Left ventricle myocardium inferior (tissue), 1 donor: ENCODE measurements around the gene UBFD1. TPM values are rescaled to one million over a fixed set of nuclear protein-coding genes. Genes with fewer than 3 reads are reported as not detected.

Experiments used
- DNase-seq: peaks from one replicate; pipeline ENCODE4 v3.0.0-alpha.2; 2020
- H3K27ac ChIP-seq: fragments of 200-600 bp; replicated peaks from 2 replicates; pipeline ENCODE4 v1.8.0; 2021
- H3K27me3 ChIP-seq: fragments of 200-600 bp; 2 replicates; pipeline ENCODE4 v1.8.0; 2021; ENCODE audit warnings: low read depth
- H3K36me3 ChIP-seq: fragments of 200-600 bp; 2 replicates; pipeline ENCODE4 v1.8.0; 2021
- H3K4me1 ChIP-seq: fragments of 200-600 bp; 2 replicates; pipeline ENCODE4 v1.8.0; 2021
- H3K4me3 ChIP-seq: fragments of 200-600 bp; 2 replicates; pipeline ENCODE4 v1.8.0; 2021; ENCODE audit warnings: mild to moderate bottlenecking, moderate library complexity
- H3K9me3 ChIP-seq: fragments of 200-600 bp; replicated peaks from 2 replicates; pipeline ENCODE4 v1.8.0; 2021
- intact Hi-C: fragments of 100-400 bp; cut with micrococcal nuclease; formaldehyde crosslinking; loops from one replicate; pipeline ENCODE4 v1.11.0; 2022
- long read RNA-seq: library from polyadenylated mRNA; unstranded; transcript quantifications from one replicate; pipeline ENCODE4 v2.0.0, GENCODE V29; 2021
- total RNA-seq: library from RNA; stranded (reverse); fragmentation: NEBNext Ultra II Directional; extraction: Animal tissue kit (Norgen Biotek cat#: 25700); gene quantifications from one replicate; pipeline ENCODE4 v1.2.1, GENCODE V29; 2021
- TF ChIP-seq, protein P1 (sequence below): fragments of 200-600 bp; IDR thresholded peaks from 2 replicates; pipeline ENCODE4 v1.8.0; 2021; ENCODE audit warnings: antibody characterized with exemption, mild to moderate bottlenecking, borderline replicate concordance
- donor health status: DM: no; HTN: yes; CAD: no; lungs with severe emphysema.

The UBFD1 gene, protein sequence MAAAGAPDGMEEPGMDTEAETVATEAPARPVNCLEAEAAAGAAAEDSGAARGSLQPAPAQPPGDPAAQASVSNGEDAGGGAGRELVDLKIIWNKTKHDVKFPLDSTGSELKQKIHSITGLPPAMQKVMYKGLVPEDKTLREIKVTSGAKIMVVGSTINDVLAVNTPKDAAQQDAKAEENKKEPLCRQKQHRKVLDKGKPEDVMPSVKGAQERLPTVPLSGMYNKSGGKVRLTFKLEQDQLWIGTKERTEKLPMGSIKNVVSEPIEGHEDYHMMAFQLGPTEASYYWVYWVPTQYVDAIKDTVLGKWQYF
- total RNA-seq = 61.4 TPM
- long read RNA-seq, full-length matches to known transcripts = 42 of 65 reads
- long read RNA-seq, partial matches to known transcripts = 5 of 65 reads
- long read RNA-seq, other reads (novel, unspliced or antisense) = 18 of 65 reads

DNA sequence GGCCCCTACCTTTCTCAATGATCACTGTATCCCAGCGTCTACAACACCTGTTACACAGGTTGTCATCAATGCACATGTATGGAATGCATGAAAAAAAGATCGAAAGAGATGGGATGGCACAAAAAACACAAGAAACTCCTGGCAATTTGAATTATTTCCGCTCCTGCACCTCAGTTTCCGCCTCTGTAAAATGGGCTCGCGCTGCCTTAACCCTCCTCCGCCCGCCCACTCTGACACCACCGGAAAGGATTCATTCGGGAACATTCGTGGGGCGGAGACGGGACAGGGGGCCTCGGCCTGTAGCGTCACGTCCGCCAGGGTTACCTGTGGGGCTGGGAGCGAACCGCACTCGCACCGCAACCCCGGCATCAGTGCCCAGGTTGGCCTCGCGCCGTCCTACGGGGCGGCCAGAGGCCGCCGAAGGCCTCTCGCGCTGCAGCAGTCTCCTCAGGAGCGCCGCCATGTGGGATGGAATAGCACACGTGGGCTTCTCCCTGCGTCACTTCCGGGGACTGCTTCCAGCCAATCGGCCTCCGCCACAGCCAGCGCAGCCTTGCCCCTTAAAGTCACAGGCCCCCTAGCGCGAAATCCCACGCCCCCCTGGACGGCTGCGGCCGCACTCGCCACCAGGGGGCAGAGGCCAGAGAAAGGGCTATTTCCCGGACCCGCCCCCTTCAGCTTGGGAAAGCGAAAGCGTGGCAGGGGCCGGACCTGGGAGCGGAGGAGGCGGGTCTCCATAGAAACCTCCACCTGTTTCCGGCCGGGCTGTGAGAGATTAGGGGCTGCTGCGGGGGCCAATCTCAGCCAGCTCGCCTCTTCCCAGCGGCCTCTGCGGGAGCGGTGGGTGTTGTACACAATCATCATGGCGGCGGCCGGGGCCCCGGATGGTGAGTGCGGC is at the start of gene UBFD1, which contains the start of gene EARS2:
Gene UBFD1 (plus strand): TSS at position 847 of the 898 bp plus-strand sequence. CDS start 16 bp downstream, at position 863.
Gene EARS2 (minus strand): TSS at position 470 of the 898 bp plus-strand sequence. CDS start 7 bp downstream, at position 463.
- TF ChIP-seq, protein P1, sequence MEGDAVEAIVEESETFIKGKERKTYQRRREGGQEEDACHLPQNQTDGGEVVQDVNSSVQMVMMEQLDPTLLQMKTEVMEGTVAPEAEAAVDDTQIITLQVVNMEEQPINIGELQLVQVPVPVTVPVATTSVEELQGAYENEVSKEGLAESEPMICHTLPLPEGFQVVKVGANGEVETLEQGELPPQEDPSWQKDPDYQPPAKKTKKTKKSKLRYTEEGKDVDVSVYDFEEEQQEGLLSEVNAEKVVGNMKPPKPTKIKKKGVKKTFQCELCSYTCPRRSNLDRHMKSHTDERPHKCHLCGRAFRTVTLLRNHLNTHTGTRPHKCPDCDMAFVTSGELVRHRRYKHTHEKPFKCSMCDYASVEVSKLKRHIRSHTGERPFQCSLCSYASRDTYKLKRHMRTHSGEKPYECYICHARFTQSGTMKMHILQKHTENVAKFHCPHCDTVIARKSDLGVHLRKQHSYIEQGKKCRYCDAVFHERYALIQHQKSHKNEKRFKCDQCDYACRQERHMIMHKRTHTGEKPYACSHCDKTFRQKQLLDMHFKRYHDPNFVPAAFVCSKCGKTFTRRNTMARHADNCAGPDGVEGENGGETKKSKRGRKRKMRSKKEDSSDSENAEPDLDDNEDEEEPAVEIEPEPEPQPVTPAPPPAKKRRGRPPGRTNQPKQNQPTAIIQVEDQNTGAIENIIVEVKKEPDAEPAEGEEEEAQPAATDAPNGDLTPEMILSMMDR = peak; percentile 98
- Histone ChIP-seq H3K36me3 (peaks cover 40% of the 10 kb centered on the region), H3K4me3 (peak within 1 kb of the TSS; percentile 95), H3K9me3 (no peaks in the 10 kb centered on the region), H3K4me1 (peaks cover 50% of the 10 kb centered on the region), H3K27ac (peak within 1 kb of the TSS; percentile 93), H3K27me3 (no peaks in the 10 kb centered on the region)
- peak; percentile 98 for DNase-seq
- intact Hi-C loops = no loop called here

DNA sequence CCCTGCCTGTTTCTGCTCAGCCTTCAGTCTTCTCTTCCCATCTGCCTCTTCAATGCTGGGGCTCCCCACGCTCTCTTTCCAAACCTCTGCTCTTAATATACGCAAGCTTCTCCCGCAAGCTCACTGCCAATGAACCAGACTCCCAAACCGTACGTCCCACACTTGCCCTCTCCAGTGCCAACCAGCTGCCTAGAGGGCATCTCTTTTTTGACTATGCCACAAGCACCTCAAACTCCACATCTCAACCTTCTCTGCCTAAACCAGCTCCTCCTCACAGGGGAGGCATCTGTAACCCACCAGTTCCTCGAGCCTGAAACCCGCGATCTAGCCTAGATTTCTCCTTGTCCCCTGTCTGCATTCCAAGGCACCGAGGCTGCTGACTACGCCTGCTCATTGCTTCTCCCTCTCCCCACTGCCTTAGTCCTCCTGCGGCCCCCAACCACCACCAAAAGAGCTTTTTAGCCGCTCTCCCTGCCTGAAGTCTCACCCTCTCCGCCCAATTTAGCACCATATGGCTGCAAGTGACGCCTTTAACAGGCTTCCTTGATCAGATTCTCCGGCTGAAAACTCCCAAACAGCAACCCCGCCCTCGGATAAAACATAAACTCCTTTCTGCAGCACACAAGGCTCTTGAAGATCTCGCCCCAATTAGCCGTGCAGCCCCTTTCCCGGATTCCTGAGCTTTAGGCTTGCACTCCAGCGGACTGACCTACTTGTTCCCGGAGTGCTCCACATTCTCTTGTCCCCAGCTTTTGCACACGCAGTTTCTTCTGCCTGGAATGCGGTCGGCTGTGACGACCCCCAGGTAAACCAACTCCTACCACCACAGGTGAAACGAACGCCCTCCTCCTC is 48.7 kb upstream of the UBFD1 start:
- intact Hi-C loops = no loop called here
- Histone ChIP-seq H3K27me3 (no peaks in the 10 kb centered on the region), H3K4me3 (peak overlapping the region; percentile 99), H3K27ac (peak overlapping the region; percentile 92), H3K4me1 (peaks cover 74% of the 10 kb centered on the region), H3K9me3 (no peaks in the 10 kb centered on the region), H3K36me3 (no peaks in the 10 kb centered on the region)
- TF ChIP-seq, protein P1 = no peak
- DNase-seq = no peak

DNA sequence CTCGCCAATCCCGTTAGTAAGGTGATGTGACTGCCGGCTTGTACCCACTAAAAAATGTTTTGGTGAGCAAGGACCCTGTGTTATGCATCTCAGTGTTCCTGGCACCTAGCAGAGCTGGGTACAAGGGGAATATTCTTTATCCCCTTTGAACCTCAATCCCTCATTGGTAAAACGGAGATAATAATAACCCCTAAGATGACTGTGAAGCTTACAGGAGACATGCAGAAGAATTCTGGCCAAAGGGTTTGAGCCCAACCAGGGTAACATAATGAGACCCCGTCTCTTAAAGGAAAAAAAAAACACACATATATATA is 48.1 kb upstream of the UBFD1 start:
- no peak for DNase-seq
- Histone ChIP-seq H3K4me3 (peak overlapping the region; percentile 99), H3K27me3 (no peaks in the 10 kb centered on the region), H3K4me1 (peaks cover 68% of the 10 kb centered on the region), H3K36me3 (no peaks in the 10 kb centered on the region), H3K27ac (peak overlapping the region; percentile 92), H3K9me3 (no peaks in the 10 kb centered on the region)
- intact Hi-C loops = no loop called here
- TF ChIP-seq, protein P1 = no peak

DNA sequence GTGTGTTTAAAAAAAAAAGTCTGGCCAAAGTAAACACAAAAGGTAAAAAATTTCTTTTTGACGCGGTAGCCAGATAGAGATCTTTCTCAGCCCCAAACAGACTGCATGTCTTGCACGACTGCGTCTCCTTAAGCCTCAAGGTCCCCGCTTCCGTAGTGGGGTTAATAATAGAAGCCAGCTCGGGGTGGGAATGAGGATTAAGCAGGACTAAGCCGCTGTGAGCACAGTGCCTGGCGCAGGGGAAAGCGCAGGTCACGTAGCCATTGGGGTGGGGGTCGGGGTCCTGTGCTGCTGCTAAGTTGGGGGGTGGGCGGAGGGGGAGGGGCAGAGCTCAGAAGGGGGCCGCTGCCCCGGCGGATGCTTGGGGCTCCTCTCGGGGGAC is 47.8 kb upstream of the UBFD1 start:
- Histone ChIP-seq H3K36me3 (no peaks in the 10 kb centered on the region), H3K4me1 (peaks cover 65% of the 10 kb centered on the region), H3K27me3 (no peaks in the 10 kb centered on the region), H3K4me3 (peak overlapping the region; percentile 99), H3K27ac (peak overlapping the region; percentile 92), H3K9me3 (no peaks in the 10 kb centered on the region)
- intact Hi-C loops = loop anchor here (10.0 kb wide), 1 partner anchor 55 kb away; the partner anchor contains the start of gene COG7
- TF ChIP-seq, protein P1 = no peak
- DNase-seq = no peak
